DMS79 (cell line): Measurements from ENCODE around the gene FGD6.
"Not testable (repeated sequence)": the region's sequence is repeated elsewhere in the genome, so short reads cannot be mapped to it uniquely, and the experiment has no call there.

Source experiments
- DNase-seq: peaks from one replicate; lab custom pipeline; 2025; lab: John Stamatoyannopoulos, UW

Gene FGD6

DNA sequence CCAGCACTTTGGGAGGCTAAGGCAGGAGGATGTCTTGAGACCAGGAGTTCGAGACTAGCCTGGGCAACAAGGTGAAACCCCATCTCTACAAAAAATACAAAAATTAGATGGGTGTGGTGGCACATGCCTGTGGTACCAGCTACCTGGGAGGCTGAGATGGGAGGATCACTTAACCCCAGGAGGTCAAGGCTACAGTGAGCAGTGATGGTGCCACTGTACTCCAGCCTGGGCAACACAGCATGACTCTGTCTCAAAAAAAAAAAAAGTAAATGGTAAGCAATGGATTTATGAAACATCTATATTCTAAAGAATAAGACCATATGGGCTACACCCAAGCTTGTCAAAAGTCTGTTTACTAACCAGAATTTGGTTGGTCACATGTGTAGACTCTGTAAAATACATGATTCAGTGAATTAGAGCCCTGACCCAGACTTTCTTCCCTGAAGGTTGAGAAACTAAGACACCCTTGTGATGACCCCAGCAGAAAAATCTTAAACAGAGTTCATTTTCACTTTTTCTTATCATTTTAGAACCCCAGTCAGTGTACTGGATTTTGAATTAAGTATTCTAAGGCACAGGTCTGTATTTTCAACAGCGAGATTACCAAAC, 12.1 kb downstream of the FGD6 start:
- DNase-seq: no peak

DNA sequence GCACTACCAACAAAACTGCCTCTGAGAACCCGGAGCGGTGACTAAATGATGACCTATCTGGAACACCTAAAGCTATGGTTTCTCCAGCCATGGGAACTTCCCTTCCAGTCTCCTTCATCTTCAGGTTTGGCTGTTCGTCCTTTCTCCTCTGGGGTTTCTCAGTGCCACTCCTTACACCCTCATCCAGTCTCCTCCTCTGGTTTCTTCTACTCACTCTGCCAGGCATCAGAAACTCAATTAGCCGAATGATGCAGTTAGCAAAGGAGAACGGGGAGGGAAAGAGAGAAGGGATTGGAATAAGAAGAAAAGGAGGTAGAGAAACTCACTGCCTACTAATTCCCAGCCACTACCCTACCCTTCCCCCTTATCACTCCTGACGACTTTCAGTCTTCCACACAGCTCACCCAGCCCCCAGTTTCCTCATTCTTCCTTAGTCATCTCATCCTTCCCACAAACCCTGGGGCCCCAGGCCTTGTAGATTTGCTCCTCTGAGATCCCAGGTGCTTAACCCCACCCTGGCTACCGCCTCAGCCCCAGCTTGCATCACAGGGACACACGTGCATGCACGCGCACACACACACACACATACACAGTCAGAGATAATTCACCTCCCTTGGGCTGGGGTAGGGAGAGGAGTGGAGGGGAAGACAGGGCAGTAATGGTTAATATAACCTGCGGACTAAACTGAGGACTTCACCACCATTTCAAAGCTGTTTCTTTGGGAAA, 13.0 kb downstream of the FGD6 start:
- DNase-seq: no peak

DNA sequence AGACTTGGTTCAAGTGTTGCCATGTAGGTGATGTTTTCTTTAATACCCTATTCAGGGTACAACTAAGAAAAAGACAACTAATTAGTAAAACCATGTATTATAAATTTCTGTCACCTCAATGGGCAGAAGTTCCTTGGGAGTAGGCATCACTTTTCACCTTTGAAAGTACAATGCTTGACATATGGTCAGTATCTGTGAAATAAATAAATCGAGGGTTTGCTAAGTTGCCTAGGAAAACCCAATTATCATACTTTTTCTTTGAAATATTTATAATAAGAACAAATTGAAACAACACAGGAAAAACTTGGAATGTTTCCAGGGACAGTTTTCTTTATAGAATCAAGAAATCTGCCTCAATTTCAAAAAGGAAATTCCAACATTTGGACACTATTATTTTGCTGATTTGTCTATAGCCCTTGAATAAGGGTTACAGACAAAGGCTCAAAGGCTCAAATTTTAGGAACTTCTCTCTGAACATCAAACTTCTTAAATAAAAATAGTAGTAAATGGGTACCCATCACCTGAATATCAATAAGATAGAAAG, 13.7 kb downstream of the FGD6 start:
- DNase-seq: no peak

DNA sequence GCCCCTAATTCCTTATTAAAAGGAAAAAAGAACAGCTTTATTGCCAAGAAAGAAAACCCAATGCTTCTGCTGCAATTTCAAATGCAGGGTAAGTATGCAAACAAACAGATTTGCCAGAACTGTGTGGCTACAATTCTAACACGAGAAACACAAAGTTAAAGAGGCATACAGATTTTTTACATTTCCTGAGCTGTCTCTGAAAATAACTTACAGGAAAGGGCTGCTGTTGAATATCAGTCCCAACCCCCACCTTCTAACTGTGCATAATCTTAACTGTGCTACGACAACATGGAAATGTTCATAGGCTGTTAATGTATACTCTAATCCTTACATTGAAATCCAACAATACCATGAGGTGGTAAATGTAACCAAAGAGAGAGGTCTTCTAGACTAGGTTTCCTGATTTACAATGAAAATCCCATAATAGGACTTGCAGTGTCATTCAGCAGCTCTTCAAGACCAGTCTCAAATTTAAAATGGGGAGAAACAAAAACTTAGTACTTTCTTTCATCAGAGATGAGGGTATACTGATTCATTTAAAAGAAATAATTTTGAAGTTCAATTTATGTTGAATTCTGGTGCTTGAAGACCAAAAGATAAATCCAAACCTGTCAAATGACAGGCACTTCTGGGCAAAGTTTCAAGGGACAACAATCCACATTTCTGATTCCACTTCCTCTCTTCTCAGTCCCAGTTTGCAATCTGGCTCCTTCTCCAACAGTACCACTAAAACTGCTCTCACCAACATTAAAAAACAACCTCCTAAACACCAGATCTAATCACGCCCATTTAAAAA, 14.4 kb downstream of the FGD6 start:
- no peak for DNase-seq

DNA sequence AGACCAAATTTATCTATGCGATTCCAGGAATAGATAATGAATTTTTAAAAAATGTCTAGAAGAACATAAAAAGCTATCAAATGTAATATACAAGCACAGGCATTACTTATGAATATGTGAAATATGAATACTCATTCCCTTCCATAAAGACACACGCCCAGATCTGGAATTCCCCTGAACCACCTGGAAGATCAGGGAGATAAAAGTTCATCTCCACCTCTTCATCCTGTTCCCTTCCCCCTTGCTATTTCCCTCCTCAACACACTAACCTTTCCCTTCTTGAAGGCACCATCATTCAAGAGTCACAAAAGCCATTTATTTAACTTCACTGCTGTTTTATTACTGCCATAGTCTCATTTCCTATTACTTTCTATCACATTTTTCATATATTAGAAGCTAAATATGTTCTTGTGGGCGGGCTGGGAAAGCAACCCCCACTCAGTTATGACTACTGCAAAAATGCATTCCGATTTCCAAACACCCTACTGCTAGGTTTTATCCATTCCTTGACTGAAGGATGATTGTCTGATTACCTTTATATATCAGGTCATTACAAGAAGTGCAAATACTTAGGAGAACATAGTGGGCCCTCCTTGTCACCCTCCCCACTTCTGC, 16.1 kb downstream of the FGD6 start:
- no peak for DNase-seq

DNA sequence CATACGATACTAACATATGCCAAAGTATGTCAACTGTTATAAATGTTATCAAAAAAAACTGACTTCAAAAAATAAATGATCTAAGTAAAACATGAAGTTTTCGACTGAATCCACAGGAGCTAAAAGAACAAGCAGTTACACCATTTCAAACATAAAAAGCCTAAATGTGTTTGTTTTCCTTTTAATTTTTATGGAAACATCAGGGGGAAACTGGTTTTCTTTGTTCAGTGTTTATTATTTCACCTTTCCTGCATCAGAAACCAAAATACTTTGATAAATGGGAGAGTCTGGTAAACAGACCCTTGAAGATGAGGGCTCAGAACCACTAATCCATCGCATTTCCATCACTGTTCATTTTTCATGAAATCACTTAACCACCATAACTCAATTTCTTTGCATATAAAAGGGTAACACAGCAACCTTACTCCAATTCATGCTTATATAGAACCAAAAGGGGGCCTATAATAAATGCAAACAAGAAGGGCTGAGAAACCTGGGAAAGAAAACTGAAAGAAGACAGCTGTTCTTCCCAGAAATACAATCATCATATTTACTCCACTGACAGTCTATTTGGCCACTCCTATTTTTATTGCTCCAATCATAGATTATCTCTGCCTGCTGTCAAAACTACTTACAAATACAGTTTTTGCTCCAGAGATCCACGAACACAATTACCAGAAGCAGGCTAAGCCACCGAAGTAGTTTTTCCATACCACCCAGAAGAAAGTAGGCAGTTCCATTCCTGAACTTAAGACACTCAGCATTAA, 17.0 kb downstream of the FGD6 start:
- DNase-seq: no peak

DNA sequence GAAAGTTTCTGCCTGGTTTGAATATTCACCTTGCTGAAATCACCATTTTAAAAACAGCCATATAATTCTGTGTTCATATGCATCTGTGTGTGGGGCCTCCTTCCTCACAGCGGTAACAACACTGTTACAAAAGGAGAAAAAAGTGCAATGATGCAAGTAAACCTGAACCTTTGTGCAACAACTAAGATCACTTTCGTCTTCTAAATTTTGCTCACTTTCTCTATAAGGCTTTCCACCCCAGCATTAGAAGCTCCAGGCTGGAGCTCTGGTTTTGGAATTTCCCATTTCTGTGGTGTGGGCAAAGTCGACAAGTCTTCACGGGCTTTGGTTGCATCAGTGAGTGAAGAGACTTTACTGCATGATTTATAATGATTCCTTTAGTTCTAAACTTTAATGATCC, 18.4 kb downstream of the FGD6 start:
- DNase-seq: no peak

DNA sequence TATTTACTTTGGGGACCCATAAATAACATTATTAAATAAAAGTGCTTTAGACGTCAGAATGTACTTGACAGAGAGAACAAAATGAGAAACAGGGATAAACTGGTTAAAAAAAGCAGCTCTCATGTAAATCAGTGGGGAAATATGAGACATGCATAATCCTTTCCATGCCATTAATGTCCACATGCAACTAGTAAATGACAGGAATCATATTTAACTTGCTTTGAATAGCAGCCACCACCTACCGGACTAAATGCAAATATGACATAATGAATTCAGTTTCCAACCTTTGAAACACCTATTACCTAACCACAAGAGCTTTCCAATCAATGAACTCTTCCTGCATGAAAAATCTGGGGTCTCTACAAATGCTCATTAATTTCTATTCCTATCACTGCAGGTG, 19.6 kb downstream of the FGD6 start:
- no peak for DNase-seq

DNA sequence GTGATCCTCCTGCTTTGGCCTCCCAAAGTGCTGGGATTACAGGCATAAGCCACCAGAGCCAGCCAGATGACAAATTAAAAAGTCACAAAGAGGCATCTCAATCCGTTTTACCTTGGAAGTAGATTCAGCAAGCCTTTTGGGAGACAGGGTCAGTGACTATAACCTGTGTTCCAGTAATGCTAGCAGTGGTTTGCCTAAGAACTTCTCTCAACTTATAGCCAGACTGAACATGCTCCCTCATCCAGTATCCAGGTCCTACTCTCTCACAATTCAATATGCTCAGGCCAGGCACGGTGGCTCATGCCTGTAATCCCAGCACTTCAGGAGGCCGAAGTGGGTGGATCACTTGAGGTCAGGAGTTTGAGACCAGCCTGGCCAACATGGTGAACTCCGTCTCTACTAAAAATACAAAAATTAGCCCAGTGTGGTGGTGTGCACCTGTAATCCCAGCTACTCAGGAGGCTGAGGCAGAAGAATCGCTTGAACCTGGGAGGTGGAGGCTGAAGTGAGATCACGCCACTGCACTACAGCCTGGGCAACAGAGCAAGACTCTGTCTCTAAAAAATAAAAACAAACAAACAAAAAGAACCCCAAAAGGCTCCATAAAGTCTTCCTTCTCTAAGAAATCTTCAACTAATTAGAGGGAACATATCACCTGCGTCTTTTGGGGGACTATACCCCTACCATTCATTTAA, 20.2 kb downstream of the FGD6 start:
- not testable (repeated sequence) for DNase-seq

DNA sequence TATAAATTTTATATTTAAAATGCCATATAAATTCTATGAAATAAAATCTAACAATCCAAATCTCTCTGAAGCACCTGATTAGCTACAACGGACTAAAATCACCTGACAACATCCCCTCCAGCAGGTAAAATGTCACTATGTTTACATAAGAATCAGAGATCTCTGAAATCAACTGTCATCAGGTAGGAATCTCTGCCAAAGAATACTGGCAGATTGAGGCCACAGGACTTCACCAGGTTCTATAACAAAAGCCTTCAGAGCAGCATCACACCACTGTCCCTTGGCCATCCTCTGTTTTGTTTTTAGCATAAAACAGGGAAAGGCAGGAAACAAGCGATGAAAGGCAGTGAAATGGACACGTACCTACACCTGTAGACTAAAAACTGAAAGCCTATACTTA, 22.1 kb downstream of the FGD6 start:
- DNase-seq: no peak

DNA sequence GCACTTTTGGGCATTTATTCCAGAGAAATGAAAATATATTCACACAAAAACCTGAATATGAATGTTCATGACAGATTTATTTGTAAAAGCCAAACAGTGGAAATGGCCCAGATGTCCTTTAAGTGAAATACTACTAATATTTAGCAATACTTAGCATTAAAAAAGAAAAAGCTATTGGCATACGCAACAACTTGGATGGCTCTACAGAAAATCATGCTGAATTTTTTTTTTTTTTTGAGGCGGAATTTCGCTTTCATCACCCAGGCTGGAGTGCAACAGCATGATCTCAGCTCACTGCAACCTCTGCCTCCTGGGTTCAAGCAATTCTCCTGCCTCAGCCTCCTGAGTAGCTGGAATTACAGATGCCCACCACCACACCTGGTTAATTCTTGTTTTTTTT, 24.1 kb downstream of the FGD6 start:
- DNase-seq: no peak

DNA sequence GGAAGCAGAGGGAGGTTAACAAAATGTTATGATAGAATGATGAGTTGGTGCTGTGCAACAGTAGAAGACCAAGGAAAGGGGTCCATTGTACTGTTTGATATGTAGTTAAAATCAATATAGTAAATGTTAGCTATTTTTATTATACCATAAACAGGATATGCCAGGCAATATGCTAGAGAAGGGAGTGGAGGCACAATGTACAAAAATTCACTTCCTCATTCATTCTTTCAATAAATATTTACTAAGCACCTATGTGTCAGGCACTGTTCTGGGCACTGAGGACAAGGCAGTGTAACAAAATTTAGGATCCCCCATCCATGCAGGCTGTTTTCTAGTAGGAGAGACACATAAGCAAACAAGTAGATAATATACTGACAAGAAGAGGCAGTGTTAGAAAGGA, 25.0 kb downstream of the FGD6 start:
- no peak for DNase-seq

DNA sequence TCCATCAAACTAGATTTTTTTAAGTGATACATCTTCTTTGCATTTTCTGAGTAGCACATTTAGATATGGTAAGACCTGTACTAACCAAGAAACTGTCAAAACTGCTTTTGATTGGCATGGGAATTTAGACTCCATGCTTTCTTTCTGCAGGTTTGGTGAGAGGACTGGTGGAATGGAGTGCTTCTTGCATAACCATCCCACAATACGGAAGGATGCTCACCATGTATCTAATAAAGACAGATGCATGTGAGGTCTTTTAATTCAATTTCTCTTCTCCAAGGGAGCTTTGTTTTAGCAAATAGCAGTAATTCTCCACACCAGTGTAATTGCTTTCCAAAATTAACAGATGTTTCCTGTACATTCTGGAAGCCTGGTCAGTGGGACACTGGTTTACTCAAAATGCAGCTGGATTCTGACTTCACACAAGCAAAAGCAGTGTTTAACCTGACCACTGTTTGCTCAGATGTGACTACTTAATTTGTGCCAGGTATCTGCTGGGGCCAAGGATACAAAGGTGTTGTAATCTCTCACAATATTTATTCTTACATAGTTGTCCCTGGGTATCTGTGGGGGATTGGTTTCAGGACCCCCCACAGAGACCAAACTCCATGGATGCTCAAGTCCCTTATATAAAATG, 26.1 kb downstream of the FGD6 start:
- DNase-seq: no peak

DNA sequence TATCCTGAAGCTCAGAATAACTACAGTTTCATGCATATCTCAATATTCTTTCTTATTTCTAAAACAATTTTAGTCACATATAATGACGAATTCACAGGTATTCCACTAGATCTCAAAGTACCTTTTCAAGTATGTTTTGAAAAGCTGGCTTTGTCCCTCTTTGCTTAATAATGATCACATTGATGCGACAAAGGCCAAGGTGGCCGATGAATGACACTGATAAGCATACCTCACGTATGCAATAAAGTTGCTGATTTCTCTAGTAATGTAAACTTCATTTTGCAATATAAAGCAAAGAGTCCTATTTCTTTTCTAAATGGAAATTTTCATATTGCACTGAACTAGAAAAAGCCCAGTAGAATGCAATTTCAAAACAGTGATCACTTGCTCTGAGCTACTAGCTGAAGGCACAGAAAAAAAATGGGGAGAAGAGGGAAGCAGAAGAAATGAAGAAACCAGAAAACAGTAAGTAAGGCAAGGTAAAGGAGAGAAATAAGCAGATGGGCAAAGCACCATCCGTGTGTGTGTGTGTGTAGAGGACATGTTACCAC, 29.3 kb downstream of the FGD6 start:
- no peak for DNase-seq

DNA sequence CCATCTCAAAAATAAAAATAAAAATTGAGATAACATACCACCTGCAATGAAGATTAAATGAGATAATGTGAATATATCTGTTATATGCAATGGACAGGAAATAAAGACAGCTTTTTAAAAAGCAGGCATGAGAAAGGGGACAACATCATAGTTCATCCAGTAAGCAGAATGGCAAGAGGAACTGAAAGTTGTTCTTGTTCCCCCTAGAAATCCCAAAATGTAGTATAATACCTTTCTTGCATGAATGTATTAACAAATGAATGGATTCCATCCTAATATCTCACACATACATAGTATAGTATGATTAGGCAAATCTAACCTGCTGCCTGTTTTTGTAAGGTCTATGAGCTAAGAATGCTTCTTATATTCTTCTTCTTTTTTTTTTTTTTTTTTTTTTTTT, 31.4 kb downstream of the FGD6 start:
- no peak for DNase-seq

DNA sequence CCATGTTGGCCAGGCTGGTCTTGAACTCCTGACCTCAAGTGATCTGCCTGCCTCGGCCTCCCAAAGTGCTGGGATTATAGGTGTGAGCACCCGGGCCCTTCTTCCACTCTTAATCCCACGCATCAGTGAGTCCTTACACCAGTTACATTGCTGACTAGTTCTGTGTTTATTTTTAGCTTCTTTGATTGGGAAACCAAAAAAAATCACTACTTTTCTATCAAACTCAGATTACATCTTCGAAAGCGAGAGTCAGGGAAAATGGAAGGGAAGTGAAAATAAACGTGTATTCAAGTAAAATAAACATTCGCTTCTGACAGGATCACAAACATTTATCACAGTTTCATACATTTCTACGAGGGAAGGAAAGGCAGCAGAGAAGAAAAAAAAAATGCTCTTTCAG, 32.2 kb downstream of the FGD6 start:
- no peak for DNase-seq

DNA sequence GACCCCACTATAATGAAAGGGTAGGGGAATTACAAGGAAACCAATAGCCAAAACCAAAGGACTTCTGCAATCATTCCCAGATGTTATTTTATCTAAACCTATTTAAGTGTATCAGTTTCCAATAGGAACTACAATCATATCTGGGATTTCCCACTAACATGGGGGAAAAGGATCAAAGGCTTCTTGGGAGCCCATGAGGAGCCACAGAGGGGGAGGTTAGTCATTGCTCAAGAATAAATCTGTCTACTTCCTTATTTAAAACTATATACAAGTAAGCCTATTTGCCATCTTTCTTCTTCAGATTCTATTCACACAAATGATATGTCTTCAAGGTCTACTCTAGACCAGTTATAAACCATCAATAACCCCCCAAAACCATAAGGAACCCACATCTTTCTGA, 33.1 kb downstream of the FGD6 start:
- no peak for DNase-seq

DNA sequence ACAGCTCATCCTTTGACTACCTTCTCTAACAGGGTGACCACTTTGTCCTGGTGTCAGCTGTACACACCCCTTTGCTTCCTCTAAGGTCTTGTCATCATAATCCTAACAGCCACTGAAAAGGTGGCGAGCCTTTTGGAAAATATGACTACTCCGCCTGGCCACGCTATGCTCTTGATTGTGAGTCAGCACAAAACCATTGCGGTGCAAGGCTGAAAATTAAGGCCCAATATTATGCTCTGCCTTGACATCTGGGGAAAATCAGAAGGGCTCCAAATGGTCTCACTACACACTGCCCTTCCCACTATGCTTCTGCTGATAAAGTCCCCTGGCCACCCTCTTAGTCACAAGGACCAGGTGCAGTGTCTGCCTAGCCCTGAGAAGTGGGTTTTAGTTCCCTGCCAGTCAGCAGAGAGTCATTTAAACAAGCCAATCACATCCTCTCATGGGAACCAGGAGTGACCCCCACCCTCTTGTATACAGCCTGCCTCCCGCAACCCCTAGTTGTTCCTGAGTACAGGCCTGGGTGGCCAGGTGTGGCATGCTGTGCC, 34.3 kb downstream of the FGD6 start:
- no peak for DNase-seq

DNA sequence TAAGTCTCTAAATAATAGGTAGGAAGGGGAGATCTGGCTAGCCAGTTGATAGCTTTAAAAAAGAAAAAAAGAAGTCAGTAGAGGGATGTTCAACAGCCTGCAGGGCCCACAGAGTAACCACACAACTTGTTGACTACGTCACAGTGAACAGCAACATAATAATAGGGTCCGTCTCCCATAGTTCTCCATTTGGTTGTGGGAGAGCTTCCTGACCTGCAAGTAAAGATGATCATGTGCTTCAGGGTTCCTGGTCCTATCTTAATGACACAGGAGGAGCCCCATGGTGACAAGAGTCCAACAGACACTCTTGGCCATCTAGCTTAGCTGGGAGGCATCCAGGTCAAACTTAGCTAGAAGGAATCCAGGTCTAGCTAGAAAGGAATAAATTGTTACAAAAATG, 36.2 kb downstream of the FGD6 start:
- DNase-seq: no peak

DNA sequence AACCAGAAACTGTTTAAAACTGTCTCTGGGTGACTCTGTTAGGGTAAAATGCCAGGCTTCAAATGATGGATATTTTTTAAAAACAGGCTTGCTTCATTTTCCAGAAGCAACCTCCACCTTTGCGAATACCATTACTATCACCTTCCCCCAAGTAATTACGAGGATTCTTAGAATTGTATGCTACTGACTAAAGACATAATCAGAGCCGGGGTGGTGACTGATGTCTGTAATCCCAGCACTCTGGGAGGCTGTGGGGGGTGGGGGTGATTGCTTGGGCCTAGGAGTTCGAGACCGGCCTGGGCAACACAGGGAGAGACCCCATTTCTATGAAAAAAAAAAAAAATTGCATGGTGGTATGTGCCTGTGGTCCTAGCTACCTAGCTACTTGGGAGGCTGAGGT, 38.3 kb downstream of the FGD6 start:
- DNase-seq: no peak
